ENCODE measurements around the gene WFS1.

DNA sequence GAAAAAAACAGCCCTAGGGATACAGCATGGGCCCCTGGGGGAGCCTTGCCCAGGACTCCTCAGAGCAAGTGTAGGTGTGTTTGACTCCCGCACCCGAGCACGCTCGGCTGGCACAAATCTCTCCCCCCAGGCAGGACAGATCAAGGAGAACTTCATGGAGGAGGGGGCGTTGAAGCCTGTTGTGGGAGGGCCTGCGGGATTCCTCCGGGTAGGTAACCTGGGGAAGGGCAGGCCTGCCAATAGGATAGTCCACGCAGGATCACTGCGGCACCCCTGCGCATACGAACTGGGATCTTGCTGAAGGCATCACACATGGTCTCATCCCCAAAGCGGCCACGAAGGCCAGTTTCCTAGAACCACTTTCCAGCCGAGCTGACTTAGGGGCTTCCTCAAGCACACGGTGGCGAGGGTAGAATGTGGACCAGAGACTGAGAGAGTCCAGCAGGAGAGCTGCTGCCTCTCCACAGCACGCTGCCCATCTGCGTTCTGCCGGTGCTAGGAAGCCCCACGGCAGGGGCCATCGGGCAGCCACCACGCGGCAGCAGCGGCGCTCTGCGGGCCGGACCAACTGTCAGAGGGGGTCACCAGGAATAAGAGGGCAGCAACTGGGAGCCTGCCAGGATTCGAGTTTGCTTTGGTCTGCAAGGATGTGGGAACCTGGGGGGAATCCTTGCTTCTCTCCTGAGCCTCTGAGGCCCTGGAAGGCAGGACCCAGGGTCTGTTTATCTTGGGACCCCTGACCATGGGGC, 56.8 kb downstream of the WFS1 start:
- TF ChIP-seq TAF1 (IDR thresholded peaks at IDR 0.05; ENCODE audit: low read depth, low read length): no peak
- TF ChIP-seq POLR2A (IDR thresholded peaks at IDR 0.05; ENCODE audit: low read depth, low read length): no peak
